HG02798 (cell line): Measurements from ENCODE around the gene SLC9A5.

Experiments used
- ATAC-seq: cut with Tn5 transposase; IDR thresholded peaks from one replicate; pipeline ENCODE4 v1.9.1; 2021; ENCODE audit warnings: mild to moderate bottlenecking; ENCODE audit not compliant: unreplicated experiment, poor library complexity

The SLC9A5 gene

DNA sequence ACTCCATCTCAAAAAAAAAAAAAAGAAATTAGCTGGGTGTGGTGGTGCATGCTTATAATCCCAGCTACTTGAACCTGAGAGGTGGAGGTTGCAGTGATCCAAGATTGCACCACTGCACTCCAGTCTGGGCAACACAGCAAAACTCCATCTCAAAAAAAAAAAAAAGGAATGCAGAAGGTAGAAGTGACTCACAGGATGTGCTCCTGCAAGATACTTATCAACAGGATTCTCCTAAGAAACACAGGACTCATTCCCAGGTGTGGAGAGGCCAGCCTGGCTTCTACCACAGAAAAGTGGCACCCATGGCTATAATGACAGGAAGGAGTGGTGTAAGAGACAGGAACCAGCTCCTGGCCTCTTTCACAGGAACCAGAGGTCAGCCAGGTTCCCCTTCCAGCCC is 36.0 kb upstream of the SLC9A5 start:
- no peak for ATAC-seq

DNA sequence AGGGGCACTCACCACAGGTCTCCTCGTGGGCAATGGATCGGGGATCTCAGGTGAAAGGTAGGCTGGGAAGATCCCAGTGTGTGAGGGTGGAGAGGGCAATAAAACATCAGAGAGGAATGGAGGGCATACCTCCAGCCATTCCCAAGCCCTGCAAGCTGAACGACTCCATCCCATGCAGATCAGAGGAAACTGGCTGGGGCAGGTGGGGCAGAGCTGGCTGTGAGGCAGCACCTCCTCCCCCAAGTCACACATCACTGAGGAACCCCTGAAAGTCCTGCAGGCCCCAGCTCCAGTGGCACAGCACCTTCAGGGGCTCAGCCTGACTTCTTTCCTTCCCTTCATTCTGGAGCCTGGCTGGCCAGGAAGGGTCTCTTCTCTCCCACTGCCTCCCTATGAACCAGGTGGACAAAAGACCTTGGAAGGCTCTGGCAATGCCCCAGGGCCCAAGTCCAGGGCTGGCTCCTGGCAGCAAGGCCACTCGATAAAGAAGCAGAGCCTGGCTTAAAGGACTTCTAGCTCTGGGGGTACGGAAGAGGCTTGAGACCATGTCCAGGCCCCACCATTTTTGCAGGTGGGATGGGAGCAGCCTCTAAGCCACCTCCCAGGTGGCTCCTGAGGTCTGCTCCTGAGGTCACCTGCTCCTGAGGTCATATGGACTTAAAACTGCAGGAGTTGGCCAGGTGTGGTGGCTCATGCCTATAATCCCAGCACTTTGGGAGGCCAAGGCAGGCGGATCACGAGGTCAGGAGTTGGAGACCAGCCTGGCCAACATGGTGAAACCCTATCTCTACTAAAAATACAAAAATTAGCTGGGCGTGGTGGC is 35.4 kb upstream of the SLC9A5 start:
- ATAC-seq: no peak

DNA sequence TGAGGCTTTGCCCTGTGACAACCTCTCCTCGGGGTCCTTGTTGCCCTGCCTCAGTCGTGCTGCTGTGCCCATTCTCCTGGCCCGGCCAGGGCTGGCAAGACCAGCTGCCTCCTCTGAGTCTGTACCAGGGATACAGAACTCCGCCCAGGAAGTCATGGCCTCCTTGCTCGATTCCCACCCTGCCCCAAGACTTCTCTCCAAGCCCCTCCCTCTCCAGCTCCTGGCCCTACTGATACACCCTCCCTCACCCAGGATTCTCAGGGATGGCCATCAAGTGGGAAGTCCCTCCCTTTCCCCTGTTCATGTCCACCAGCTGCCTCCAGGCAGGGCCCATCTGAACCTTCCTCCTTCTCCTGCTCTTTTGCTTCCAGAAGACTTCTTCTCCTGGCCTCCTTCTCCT is 33.1 kb upstream of the SLC9A5 start:
- ATAC-seq: no peak

DNA sequence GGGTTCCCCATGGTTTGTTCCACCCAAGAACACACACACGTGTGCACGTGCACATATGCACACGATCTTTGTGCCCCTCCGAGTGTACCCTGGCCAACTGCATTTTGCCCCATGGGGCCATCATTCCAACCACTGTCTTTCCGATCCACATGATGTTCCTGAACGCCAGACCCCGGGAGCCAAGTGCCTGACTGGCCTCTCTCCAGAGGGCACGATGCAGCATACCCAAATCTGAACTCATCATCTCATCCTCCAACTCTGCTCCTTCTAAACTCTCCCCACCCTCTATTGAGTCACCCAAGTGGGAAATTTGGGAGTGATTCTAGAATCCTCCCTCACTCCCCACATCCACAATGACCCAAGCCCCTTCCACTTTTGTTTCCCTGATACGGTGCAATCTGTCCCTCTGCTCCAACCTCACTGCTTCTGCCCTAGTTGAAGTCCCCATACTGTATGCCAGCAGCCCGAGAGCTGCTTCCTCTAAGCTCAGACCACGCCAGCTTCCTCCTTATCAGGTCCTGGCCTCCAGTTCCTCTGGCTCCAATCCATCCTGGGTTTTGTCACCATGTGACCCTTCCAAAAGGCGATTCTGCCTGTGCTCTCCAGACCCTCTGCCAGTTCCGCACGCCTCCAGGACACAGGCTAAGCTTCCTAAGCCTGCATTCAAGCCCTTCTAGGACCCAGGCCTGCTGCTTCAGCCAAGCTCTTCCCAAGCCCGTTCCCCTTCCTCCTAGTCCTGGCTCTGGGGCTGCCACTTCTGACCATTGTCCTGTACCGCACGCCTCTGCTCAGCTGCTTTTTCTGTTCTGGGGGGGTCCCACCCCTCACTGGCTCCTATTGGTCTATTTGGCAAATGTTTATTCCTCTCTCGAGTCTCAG is 31.9 kb upstream of the SLC9A5 start:
- no peak for ATAC-seq

DNA sequence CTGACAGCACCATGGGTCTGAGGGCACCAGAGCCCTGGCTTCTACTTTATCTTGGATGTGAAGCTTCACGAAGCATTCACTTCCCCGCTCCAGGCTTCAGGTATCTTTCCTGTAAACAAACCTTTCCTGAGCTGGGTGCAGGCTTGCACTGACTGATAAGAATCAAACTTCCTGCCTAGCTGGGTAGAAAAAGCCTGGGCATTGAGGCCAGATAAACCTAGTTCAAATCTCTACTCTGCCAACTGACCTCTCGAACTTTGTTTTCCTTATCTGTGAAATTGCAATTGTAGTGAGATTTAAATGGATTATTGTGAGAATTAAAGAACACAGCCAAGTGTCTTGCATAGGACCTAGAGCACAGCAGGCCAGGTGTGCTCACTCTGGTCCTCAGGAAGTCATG is 24.8 kb upstream of the SLC9A5 start:
- no peak for ATAC-seq

DNA sequence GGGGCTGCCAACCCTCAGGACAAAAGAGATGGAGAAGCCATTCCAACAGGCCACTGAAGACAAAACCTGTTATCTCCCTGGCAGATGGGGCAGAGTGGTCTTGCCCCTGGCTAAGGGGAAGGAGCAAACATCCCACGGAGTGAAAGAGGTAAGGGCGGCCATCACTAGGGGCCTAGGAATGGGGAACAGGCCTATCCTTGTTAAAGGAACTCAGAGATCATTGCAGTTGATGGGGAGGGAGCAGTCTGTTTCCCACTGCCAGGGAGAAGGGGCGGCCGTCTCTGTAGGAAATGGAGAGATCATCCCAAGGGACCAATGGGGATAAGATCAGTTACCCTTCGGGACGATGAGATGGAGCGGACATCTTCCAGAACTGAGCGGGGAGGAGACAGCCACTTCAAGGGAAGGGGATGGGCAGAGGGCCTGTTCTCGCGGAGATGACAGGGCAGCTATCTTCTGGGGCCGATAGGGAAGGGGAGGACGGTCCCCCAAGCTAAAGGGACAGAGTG is 22.4 kb upstream of the SLC9A5 start:
- no peak for ATAC-seq

DNA sequence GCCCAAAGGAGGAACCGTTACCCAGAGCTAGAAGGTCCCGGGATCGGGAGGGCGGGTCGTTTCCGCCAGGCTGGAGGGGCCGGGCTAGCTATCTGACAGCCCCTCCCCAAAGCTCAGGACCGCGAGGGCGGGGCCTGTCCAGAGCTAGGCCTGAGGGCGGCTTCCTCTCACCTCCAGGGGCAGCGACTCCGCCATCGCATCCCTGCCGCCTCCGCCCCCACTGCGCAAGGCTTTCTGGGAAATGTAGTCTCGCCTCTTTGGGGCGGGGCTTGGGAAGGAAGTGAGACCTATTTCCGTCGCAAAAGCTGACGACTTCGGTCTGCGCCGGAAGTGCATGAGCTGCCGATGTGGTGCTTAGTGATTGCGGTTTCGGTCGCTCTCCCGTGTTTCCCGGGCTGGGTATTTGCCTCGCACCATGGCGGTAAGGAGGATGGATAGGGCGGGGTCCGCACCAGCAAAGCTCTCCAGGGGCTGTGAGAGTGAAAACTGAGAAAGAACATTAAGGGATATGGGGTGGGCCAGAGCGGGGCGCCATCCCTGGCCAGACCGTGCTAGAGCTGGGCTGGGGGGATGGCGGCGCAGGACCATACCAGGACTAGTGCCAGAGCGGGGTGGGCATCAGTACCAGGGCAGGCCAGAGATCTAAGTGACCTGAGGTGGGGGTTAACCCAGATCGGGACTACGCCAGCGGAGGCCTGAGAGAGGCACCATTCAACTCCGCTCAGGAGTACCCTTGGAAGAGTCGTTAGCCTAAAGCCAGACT is 21.8 kb upstream of the SLC9A5 start, which contains the start of gene TMEM208:
TMEM208 (plus strand) TSS at position 327 of the 763 bp plus-strand sequence; CDS start at position 416, 89 bp downstream.
- ATAC-seq: peak; percentile 96

DNA sequence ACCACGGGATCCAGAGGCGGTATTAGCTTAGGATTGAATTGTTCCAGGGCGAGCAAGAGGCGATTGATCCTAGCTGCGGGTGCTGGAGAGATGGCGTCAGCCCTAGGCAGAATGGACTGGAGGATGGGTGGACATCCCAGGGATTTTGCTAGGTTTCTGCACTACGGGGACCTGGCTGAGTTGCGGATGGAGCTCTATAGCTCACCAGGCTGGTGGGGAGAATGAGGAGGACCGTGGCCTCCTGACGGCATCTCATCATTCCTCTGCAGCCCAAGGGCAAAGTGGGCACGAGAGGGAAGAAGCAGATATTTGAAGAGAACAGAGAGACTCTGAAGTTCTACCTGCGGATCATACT is 21.2 kb upstream of the SLC9A5 start:
- no peak for ATAC-seq

DNA sequence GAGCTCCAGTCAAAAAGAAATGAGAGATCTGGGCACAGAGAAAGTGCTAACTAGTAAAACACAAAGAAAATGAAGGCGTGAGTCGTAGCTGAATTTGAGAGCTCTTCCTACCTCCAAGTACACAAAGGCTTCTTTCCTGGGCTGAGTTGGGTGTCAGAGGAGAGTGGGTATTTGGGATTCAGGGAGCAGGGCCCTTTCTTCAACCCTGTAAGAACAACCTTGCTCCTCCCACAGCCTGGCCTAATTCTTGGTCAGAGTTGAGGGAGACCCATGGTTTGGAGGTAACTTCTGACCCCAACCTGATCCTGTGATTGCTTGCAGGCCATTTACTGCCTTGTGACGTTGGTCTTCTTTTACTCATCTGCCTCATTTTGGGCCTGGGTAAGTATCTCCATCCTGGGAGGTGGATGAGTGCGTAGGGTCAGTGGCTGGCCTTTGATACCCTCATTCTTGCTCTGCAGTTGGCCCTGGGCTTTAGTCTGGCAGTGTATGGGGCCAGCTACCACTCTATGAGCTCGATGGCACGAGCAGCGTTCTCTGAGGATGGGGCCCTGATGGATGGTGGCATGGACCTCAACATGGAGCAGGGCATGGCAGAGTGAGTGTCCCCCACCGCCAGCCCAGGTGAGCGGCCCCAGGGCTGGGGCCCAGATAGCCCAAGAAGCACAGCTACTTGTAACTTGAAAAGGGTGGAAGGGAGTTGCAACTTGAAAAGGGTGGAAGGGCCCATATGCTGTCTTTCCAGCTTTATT is 20.6 kb upstream of the SLC9A5 start:
- no peak for ATAC-seq

DNA sequence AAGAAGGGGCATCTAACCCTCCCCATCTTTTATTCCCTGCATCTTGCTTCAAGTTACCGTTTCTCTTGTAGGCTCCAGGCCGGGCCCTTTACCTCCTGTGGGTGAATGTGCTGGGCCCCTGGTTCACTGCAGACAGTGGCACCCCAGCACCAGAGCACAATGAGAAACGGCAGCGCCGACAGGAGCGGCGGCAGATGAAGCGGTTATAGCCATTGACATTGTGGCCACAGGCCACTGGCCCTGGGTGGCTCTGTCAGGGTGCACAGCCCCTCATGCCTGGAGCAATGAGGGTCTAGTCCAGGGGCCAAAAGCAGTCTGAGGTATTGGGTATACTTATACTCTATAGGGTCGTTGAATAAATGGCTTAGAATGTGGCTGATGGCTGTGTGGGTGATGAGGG is 19.9 kb upstream of the SLC9A5 start:
- no peak for ATAC-seq

DNA sequence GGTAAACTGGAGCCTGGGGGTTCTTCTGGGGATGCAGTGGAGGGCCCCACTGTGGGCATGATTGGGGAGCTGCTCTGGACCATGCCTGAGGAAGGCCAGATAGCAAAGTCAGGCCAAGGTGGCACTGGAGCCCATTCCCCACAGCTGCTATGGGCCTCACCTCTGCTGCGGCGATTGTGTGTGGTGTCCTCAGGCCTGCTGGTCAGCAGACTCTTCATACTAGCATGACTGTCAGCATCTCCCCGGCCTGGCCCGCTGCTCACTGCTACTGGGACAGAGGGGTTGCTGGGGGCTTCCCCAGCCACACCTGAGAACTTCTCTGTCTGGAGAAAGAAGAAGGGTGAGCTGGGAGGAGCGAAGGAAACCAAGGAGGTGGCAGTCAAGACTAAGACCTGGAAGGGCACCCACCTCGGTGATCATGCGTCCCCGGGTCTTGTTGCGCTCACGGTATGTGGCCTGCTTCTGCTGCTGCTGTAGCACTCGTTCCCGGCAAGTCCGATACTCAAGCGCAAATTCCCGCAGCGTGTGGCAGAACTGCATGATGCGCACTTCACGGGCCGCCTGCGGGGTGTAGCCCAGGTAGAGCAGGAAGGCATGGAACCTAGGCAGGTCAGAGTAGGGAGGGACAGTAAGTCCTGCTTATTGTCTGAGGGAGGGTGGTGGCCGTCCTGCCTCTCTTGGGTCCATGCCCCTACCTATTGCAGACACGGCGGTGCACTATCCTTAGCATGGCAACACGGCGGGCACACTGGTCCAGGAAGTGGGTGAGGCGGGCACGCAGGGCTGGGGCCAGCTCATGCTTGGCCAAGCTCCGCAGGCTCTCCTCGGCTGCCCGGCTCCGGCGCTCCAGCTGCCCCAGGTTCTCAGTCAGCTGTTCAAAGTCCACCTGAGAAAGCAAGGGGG is 18.6 kb upstream of the SLC9A5 start:
- ATAC-seq: no peak

DNA sequence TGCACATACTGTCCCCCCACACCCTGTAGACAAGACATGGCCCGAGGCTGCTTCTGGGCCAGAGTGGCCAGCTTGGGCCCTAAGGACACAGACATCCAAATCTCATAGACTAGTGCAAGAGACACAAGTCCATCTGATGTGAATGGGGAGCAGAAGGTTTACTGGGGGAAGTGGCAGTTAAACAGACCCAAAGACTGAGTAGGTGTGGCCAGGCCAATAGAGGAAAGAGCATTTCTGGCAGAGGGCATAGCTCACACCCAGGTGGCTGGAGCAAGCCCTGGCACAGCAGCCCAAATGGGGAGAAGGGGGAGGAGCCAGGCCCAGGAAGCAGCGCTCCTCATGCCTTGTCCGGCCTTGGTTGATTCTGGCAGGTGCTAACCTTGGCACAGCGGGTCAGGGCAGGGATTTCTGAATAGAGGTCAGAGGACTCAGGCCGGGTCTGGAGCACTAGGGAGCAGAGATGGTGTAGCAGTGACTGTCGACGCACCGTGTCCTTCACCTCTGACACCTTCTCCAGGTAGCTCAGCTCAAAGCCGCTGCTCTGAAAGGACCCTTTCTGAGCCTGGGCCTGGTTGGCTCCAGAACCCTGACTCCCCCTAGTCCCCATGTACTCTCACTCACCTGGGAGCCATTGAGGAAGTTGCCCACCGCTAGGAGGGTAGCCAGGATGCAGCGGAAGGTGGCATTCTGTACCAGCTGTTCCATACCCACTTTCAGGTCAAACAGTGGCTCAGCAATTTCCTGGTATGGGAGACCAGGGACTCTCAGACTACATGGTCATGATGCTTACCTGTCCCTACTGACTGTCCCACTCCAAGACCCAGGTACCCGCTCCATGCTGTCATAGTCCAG is 17.7 kb upstream of the SLC9A5 start:
- no peak for ATAC-seq

DNA sequence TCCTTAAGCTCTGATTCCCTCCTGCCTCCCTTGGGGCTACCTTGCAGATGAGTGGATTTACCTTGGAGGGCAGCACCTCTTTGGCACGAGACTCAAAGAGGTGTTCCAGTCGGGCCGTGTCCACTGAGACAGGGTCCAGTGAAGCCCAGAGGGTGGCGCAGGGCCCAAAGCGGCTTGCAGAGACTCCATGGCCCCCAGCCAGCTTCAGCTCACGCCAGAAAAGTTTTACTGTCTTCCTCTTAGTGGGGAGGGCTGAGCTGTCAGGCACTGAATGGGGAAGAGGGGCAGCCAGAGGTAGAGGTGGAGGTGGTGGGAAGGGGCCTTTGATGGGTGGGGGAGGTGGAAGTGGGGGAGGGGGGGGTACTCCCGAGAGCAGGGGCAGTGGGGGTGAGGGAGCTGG is 15.2 kb upstream of the SLC9A5 start:
- ATAC-seq: no peak

DNA sequence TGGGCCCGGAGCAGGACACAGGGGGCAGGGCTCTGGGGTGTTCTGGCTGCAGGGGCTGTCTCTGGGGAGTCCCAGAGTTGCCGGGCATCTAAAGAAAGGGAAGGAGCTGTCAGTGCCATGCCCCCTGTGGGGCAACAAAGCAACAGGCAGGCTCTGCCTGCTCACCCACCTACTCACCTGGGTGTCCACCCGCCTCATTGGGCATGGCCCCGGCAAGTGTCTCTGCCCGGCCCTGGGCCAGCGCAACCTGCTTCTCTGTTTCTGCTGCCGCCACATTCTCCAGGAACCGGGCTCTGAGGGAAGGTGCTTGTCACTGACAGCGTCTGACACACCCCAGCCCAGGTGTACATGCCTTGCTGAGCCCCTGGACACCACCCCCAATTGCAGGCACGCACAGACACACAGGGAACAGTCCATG is 14.6 kb upstream of the SLC9A5 start:
- no peak for ATAC-seq

DNA sequence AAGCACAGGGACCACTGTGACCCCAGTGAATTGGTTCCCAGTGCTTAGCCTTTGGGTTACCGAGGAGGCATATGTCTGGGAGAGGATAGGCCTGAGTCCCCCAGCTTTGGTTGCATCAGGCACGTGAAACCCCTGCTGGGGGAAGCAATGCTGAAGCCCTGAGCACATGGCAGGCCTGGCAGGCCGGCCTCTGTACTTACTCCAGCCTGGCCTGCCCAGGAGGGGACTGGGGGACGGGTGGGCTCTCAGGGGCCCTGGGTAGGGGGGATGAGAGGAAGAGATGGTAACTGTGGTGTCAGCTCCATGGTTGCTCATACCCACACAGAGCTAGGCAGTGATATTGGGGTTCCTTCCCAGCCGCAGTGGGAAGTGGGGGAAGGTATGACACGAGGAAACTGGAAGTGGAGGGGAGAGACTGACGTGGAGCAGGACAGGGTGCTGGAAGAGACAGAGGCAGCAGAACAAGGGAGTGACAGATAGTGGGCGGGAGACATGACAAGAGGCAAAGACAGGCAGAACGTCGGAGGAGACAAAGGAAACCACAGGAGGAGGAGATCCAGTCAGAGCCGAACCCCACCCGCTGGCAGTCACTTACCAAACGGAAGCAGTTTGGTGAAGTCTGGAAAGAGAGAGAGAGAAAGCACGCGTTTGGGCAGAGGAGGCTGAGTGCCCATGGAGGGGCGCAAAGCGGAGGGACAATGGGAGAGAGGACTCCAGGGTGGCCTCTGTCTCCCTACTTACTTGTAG is 12.8 kb upstream of the SLC9A5 start:
- no peak for ATAC-seq

DNA sequence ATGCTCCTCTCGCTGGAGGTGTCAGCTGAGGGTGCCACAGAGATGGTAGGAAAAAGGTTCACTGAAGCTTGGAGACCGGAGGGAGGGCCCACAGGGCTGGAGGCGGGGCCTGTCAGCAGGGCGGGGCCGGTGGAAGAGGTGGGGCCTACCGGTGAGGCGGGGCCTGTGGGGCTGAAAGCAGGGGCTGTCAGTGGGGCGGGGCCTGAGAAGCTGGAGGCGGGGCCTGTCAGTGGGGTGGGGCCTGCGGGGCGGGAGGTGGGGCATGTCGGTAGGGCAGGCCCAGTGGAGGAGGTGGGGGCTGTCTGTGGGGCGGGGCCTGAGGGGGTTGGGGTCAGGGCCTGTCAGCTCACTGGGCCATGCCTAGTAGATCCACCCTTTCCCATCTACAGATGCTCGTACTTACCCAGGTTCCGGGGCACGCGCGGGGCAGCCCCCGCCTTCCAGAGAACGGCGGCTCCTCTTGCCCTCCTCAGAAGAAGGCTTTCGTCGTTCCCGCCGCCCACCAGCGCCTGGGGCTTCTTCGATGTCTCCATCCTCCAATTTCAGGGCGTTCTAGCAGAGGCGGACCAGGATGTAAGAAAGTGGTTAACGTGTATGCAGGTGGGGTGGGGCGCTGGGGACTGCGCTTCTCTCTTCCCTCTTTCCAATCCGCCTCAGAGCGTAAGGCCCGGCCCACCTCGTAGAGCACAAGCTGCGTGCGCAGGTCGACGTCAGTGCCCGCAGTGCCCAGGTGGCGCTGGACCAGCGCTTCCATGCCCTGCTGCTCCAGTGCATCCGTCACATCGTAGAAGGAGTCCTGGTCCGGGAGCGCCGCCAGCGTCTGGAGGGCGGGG is 12.0 kb upstream of the SLC9A5 start:
- ATAC-seq: no peak
